Activated T-cell treated with anti-CD3 and anti-CD28 coated beads, Interleukin-2, amount 50 U/mL, for 24 hours (primary cell): ENCODE data around the gene SNRNP35.
"Not testable (repeated sequence)": the region's sequence is repeated elsewhere in the genome, so short reads cannot be mapped to it uniquely, and the experiment has no call there.

ENCODE experiments used
- DNase-seq: peaks from one replicate; pipeline ENCODE4 v3.0.0-alpha.2; 2020
- H3K27ac Mint-ChIP-seq: 2 replicates; pipeline ENCODE4 v1.8.0; 2020; ENCODE audit warnings: mild to moderate bottlenecking, mixed read lengths
- H3K27me3 Mint-ChIP-seq: 2 replicates; pipeline ENCODE4 v1.8.0; 2020; ENCODE audit warnings: mixed read lengths
- H3K36me3 Mint-ChIP-seq: 2 replicates; pipeline ENCODE4 v1.8.0; 2020; ENCODE audit warnings: low read depth, mixed read lengths
- H3K4me1 Mint-ChIP-seq: 2 replicates; pipeline ENCODE4 v1.8.0; 2020; ENCODE audit warnings: low read depth, mixed read lengths
- H3K4me3 Mint-ChIP-seq: 2 replicates; pipeline ENCODE4 v1.8.0; 2020; ENCODE audit warnings: mild to moderate bottlenecking, moderate library complexity, mixed read lengths
- H3K9me3 Mint-ChIP-seq: 2 replicates; pipeline ENCODE4 v1.8.0; 2020; ENCODE audit warnings: mixed read lengths

SNRNP35 gene

GRCh38 chr12:123514582-123515221 is 56.8 kb downstream of the SNRNP35 start:
- H3K4me3 Mint-ChIP-seq, DNase-seq, H3K27me3 Mint-ChIP-seq, H3K4me1 Mint-ChIP-seq, H3K9me3 Mint-ChIP-seq, H3K27ac Mint-ChIP-seq: not testable (repeated sequence)
- peaks cover 22% of the 10 kb centered on the region for H3K36me3 Mint-ChIP-seq

- no peak overlapping the region for H3K27ac Mint-ChIP-seq
- H3K4me1 Mint-ChIP-seq, result peaks cover 5% of the 10 kb centered on the region
- H3K27me3 Mint-ChIP-seq, result no peaks in the 10 kb centered on the region
- no peaks in the 10 kb centered on the region for H3K9me3 Mint-ChIP-seq
- no peak for DNase-seq
- H3K36me3 Mint-ChIP-seq, result peaks cover 26% of the 10 kb centered on the region
- H3K4me3 Mint-ChIP-seq, result no peak overlapping the region
Measured at GRCh38 chr12:123516216-123516780, 58.4 kb downstream of the SNRNP35 start.
